ENCODE measurements around the gene CAPG.
"Not testable (repeated sequence)": the region's sequence is repeated elsewhere in the genome, so short reads cannot be mapped to it uniquely, and the experiment has no call there.

- TF ChIP-seq CTCF (optimal IDR thresholded peaks at IDR 0.05 in 1 of 3, IDR thresholded peaks at IDR 0.05 in 1 of 3, conservative IDR thresholded peaks at IDR 0.05 in 1 of 3; ENCODE audit: extremely low read depth in 1 of 3, insufficient read depth in 2 of 3, low read length in 3 of 3); EZH2 (IDR thresholded peaks at IDR 0.05; ENCODE audit: low read length): not testable (repeated sequence)
Observed at GRCh38 chr2:85414421-85414759, 4.2 kb upstream of the CAPG start.

All from keratinocyte (primary cell).